Right hindlimb (tissue), 1 donor: ENCODE data around the gene GAST.
"Not testable (repeated sequence)": the region's sequence is repeated elsewhere in the genome, so short reads cannot be mapped to it uniquely, and the experiment has no call there.

ENCODE experiments used
- DNase-seq: peaks from one replicate; pipeline ENCODE4 v3.0.0-alpha.2; 2018

The GAST gene

DNA sequence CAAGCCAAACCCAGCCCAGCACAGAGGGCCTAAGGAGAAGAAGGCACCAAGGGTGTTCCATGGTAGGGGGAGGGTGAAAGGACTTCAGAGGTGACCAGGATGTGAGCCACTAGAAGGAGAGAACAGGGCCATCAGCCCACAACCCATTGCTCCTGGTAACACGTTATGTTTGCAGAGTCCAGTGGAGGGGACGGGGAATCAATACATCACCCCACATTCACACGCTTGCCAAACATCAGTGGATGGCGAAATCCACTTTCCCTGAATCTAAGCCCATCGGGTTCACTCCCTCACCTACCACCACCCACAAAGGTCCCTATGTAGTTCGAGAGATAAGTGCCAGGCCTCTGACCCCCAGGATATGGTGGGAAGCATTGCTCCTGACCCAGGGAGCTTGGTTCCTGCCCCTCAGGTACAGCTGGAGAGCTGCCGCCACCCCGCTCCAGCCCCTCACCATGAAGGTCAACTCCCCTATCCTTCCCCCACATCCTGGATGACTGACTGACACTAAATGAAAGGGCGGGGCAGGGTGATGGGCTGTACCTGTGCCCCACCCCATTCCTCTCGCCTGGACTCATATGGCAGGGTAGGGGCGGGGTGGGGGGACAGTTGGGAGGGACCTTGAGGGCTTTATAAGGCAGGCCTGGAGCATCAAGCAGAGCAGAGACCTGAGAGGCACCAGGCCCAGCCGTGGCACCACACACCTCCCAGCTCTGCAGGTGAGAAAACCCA is at the start of gene GAST:
Gene GAST (plus strand): TSS at position 663 of the 732 bp plus-strand sequence. CDS start 3,106 bp downstream, outside the sequence.
- no peak for DNase-seq

- no peak for DNase-seq
Observed at GRCh38 chr17:41663451-41664171, 48.5 kb upstream of the GAST start.

DNA sequence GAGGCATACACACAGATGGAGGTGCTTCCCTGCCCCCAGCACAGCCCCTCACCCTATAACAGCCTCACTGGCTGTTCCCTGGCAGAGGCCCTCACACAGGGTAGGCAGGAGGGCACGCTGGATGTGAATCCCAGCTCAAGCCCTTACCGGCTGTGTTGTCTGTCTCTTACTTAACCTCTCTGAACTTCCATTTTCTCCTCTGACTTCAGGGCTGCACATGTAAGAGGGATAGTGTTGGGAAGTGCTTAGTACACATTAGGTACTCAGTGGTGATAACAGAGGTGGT is 48.0 kb upstream of the GAST start:
- no peak for DNase-seq

GRCh38 chr17:41664587-41665565 is 47.3 kb upstream of the GAST start:
- no peak for DNase-seq

DNA sequence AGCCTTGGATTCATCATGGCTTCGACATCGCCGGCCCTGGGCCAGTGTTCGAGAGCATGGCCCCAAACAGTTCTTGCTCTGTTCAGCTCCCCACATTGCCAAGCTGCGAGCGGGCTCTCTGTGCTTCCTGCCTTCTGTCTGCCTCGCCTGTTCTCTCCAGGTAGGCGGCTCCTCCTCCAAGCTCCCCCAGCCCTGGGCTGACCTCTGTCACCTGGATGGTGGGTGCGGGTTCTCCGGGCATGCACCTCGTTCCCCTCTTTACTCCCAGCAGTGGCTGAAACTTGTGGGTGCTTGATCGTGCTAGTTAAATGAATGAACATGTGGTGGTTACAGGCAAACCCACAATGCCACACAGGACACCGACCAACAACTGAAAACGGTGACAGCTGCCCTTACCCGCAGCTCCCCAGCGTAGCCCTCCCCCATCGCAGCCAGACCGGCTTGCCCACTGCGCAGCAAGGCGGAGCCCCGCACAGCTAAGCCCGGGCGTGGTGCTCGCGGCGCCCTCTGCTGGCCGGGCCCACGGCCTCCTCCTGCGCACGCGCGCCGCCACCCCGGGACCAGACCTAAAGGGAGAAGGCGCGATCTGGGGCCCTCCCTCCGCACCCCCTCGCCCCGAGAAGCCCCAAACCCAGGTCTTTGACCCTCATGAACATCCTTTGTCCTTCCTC is 46.4 kb upstream of the GAST start:
- DNase-seq: peak; percentile 90

DNA sequence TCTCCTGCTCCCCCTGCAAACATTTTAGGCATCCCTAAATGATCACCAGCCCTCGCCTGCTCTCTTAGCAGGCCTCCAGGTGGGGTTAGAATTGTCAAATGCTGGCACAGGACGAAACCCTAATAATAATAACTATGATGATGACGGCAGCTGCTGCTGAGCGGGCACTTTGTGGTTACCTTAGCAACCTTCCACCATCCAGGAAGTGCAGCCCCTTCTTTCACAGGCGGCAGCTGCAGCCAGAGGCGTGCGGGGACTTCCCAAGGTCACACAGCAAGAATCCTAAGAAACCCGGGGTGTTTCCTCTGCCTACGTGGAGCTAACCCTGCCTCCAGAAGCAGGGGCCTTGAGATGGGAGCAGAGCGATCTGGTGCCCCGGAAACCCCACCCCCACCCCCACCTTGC is 45.9 kb upstream of the GAST start:
- DNase-seq: peak; percentile 65

DNA sequence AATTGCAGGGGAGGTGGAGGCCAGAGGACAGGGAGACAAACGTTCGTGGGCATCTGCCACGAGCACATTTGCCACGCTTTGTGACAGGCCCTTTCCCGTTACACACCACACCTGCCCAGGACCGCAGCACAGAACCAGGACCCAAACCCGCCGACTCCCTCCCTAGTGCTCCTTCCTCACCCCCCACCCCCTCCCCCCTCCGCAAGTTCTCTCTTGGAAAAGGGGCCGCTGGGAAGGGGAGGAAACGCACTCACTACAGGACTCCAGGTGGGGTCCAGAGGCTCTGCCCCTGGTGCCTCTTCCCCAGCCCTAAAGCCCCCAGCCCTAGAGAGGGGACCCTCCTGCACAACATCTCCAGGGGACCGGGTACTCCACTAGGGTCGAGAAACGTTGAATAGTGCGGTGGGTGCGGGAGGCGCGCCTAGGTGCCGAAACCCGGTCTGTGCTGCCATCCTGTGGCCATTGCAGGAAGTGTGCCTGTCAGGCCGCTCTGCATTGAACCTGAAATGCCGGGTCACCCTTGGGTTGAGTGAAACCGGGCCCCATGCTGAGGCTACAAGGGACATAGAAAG is 45.3 kb upstream of the GAST start:
- DNase-seq: peak; percentile 88

DNA sequence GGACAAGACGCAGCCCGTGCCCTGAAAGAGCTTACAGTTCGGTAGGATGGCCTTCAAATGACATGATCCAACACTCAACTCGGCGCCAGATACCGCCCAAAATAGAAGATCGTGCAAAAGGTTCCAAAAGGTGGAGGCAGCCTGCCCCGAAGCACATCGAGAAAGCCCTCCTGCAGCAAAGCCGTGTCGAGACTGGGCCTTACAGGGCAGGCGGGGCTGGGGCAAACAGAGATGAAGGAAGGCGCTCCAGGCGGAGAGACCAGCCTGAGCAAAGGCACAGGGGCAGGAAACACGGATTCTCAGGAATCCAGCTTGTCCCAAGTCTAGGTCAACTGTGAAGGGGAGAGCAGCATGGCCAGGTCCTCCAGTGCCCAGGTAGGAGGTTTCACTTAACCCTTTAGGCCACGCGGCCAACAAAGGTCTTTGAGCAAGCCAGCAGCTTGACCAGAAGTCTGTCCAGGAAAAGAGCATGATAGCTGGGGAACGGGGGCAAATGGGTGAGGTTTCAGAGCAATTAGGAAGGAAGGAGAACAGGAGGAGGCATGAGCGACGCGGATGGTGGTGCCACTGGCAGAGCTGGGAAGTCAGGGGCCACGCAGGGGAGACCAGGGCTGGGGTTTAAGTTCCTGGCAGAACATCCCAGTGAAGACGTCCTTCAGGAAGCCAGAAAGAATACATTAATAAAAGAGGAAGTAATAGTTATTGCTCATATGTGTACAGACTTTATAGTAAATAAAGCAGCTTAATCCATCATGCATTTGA is 44.7 kb upstream of the GAST start:
- DNase-seq: no peak

- DNase-seq: no peak
Observed at GRCh38 chr17:41672153-41672552, 40.0 kb upstream of the GAST start.

DNA sequence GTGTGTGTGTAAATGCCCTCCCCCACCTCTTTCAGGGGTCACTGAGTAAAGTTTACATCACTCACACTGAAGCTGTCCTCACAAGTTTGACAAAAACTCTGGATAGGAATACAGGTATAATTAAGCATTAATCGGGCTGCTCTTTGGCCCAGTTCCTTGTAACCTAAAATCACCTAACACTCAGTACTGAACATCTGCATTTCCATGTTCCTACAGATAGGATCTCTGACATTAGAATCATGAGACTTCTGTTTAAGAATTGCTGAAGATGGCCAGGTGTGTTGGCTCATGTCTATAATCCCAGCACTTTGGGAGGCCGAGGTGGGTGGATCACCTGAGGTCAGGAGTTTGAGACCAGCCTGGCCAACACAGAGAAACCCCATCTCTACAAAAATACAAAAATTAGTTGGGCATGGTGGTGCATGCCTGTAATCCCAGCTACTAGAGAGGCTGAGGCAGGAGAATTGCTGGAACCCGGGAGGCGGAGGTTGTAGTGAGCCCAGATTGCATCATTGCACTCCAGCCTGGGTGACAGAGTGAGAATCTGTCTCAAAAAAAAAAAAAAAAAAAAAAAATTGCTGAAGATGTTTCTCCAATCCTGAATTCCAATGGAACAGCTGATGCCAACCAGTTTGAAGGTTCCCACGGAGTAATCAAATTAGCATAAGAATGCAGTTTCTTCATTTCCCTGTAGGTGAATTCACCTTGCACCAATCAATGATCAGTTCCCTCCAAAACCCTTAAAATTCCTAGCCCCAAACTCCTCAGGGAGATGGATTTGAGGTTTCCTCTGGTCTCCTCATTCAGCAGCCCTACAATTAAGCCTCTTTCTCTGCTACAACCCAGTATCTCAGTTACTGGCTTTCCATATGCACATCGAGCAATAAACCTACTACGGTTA is 36.7 kb upstream of the GAST start:
- not testable (repeated sequence) for DNase-seq

DNA sequence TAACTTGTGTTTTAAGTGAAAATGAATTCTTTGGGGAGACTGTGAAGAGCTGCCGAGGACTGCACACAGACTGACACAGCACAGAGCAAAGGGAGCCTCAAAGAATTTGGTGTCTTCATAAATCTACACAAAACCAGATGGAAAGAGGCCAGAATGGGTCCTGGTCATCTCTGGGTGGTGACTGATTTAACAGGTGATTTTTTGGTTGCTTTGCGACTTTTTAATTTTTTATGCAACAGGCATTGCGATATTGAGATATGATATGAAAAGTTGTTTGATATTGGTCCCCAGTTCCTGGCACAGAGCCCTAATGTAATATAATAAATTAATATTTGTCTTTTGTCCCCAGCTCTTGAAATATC is 36.1 kb upstream of the GAST start:
- no peak for DNase-seq

GRCh38 chr17:41678411-41678906 is 33.7 kb upstream of the GAST start:
- DNase-seq: no peak

DNA sequence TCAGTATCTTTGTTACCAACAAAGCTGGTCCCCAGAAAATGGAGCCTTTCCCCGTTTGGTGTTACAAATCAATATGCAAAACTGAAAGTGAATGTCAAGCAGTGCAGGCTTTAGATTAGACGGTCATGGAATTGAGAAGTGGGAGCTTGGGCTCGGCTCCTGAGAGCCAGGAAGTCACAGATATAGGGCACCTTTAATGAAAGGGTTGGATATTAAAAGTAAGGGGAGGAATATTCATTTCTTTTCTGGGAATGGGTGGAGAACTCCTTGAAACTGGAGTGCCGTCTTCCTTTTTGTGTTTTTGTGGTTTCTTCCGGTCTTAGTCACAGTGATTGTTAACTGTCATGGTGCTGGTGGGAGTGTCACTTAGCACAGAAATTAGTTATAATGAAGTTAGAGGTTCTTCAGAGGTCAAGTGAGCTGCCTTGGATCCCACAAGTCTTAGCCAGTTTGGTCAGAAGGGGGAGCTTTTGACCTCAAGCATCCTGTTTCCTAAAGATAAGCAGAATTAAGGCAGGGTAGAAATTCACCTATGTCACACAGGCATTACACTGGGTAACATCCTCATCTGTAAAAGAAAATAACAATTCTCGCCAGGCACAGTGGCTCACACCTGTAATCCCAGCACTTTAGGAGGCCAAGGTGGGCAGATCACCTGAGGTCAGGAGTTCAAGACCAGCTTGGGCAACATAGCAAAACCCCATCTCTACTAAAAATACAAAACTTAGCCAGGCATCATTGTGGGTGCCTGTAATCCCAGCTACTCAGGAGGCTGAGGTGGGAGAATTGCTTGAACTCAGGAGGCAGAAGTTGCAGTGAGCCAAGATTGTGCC is 33.0 kb upstream of the GAST start:
- DNase-seq: no peak

DNA sequence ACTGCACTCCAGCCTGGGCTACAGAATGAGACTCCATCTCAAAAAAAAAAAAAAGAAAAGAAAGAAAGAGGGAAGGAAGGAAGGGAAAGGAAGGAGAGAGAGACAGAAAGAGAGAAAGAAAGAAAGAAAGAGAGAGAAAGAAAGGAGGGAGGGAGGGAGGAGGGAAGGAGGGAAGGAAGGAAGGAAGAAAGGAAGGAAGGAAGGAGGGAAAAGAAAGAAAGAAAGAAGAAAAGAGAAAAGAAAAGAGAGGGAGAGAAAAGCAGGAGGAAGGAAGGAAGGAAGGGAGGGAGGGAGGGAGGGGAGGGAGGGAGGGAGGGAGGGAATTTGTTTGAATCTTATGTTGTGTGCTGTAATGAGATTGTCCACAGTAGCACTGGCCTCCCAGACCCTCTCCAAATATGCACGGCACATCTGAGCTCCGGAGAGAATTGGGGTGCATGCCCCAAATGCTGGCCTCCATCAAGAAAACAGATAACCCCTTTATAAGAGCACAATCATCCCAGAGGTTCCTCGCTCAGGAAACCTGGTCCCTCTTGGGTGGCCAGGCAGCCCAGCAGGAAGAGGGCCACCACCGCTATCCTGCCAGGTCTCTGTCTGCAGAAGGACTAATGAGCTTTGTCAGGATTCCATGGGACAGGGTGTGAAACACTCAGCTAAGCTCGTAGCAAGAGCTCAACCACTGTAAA is 32.2 kb upstream of the GAST start:
- no peak for DNase-seq

DNA sequence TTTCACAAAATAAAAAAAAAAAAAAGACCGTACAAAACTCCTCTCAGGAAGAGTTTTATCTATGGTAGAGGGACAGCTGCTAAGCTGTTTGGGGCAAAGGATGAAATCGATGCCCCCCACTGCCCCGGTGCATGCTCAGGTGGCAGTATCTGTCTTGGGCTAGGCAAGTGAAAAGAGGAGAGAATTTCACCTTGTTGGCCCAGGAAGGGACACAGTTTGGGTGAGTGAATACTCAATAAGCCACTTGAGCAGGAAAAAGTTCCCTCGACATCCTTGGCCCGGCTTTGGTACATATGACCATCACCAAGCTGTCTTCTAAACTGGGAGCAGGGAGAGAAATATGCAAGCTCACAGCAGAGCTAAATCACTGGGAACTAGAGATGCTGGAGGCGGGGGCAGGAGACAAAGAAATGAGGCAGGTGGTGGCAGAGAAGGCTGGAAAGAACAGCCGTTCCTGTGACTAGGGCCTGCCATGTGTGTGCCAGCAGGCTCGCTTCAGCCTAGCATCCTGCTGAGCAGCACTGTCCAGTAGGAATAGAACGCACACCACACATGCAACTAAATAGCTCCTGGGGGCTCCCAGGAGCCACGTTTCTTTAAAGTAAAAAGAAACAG is 31.6 kb upstream of the GAST start:
- no peak for DNase-seq

DNA sequence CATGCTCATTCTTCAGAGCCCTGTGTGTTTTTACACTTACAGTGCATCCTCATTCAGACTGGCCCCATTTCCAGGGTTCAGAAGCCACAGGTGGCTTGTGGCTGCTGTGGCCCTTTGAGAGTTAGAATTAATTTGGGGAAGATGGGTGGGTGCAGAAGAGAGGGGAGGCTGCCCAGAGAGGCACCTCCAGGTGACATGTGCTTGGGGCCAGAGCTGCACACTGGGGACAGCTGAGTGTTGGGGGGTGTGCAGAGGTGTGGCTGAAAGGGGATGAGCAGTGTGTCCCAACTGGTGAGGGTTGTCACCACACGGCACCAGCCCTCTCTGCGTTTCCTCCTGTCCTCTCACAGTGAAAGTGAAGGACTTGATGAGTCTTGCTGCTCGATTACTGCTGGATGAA is 30.4 kb upstream of the GAST start:
- DNase-seq: no peak

- no peak for DNase-seq
Observed at GRCh38 chr17:41682631-41683030, 29.5 kb upstream of the GAST start.

GRCh38 chr17:41683441-41684007 is 28.6 kb upstream of the GAST start:
- no peak for DNase-seq
